B cell (primary cell): ENCODE data around the gene VPS45. TPM values are rescaled to one million over a fixed set of nuclear protein-coding genes. Genes with fewer than 3 reads are reported as not detected.

Experiments used
- ATAC-seq: fragments of 200-7000 bp; cut with Tn5 transposase; one replicate; pipeline ENCODE4 v1.10.0; 2021; ENCODE audit warnings: low read depth, mild to moderate bottlenecking, moderate number of reproducible peaks, moderate library complexity
- CTCF ChIA-PET: fragments of 350-600 bp; sonication (Branson Sonifier 250); formaldehyde crosslinking; loops from one replicate; lab custom pipeline; 2021; ENCODE audit warnings: antibody characterized with exemption, inconsistent platforms; lab: Charles Lee
- POLR2A ChIA-PET: fragments of 350-600 bp; sonication (Branson Sonifier 250); formaldehyde crosslinking; loops from one replicate; lab custom pipeline; 2021; ENCODE audit warnings: antibody characterized with exemption; lab: Charles Lee
- DNase-seq: peaks from one replicate; pipeline ENCODE4 v3.0.0; 2013
- H2AFZ ChIP-seq: 2 replicates; pipeline ENCODE4 v1.6.1; 2012; ENCODE audit warnings: mild to moderate bottlenecking, low read depth, low read length; ENCODE audit not compliant: insufficient read depth, poor library complexity, severe bottlenecking
- H3K27ac ChIP-seq, 2 donors: 1 replicate in 1 of 2; 2 replicates in 1 of 2; pipeline ENCODE4 v1.5.1; 2012 to 2013; ENCODE audit warnings: low read length in 2 of 2, mild to moderate bottlenecking in 2 of 2, moderate library complexity in 1 of 2
- H3K27me3 ChIP-seq, 4 experiments: fragments of 200-600 bp in 1 of 4; sonication (generic) in 1 of 4; replicated peaks in 1 of 4; 1 replicate in 2 of 4; 2 replicates in 2 of 4; pipeline versions ENCODE4 v1.6.1 to v1.7.0; 2013 to 2016; ENCODE audit warnings: low read length in 3 of 4, mild to moderate bottlenecking in 2 of 4, mixed read lengths in 1 of 4, moderate library complexity in 1 of 4; ENCODE audit not compliant: insufficient read depth in 4 of 4, control insufficient read depth in 3 of 4; ENCODE audit errors: control extremely low read depth in 1 of 4
- H3K36me3 ChIP-seq, 2 experiments: replicated peaks in 1 of 2; 1 replicate in 1 of 2; 2 replicates in 1 of 2; pipeline versions ENCODE4 v1.6.1 to v1.7.1; 2013; ENCODE audit warnings: low read length in 1 of 2; ENCODE audit not compliant: insufficient read depth in 2 of 2, control insufficient read depth in 1 of 2; ENCODE audit errors: control extremely low read depth in 1 of 2, extremely low read depth in 1 of 2
- H3K4me1 ChIP-seq, 2 donors: fragments of 200-600 bp in 1 of 2; sonication (generic) in 1 of 2; 1 replicate in 1 of 2; 2 replicates in 1 of 2; pipeline versions ENCODE4 v1.5.1 to v1.6.1; 2013 to 2017; ENCODE audit warnings: low read length in 2 of 2; ENCODE audit not compliant: control insufficient read depth in 2 of 2, insufficient read depth in 2 of 2
- H3K4me2 ChIP-seq: replicated peaks from 2 replicates; pipeline ENCODE3; 2012; ENCODE audit warnings: mild to moderate bottlenecking, low read depth, low read length; ENCODE audit not compliant: poor library complexity, severe bottlenecking
- H3K4me3 ChIP-seq, 5 experiments: fragments of 200-600 bp in 1 of 5; sonication (generic) in 1 of 5; 1 replicate in 3 of 5; 2 replicates in 2 of 5; pipeline versions ENCODE4 v1.5.1 to v1.7.0; 2011 to 2016; ENCODE audit warnings: low read length in 4 of 5, mild to moderate bottlenecking in 4 of 5, low read depth in 2 of 5, control low read depth in 1 of 5, moderate library complexity in 1 of 5; ENCODE audit not compliant: insufficient read depth in 1 of 5; ENCODE audit errors: control extremely low read depth in 1 of 5, extremely low read depth in 1 of 5
- H3K79me2 ChIP-seq: fragments of 200-600 bp; sonication (generic); one replicate; pipeline ENCODE4 v1.6.0; 2016; ENCODE audit warnings: low read length; ENCODE audit not compliant: control insufficient read depth, insufficient read depth
- H3K9ac ChIP-seq: fragments of 200-600 bp; sonication (generic); 2 replicates; pipeline ENCODE4 v1.6.1; 2017; ENCODE audit warnings: mild to moderate bottlenecking, low read length, moderate library complexity
- H3K9me3 ChIP-seq, 3 donors: one replicate each; pipeline versions ENCODE4 v1.6.1 to v1.7.1; 2013; ENCODE audit warnings: low read length in 2 of 3; ENCODE audit not compliant: control insufficient read depth in 2 of 3, insufficient read depth in 1 of 3; ENCODE audit errors: control extremely low read depth in 1 of 3
- H4K20me1 ChIP-seq: 2 replicates; pipeline ENCODE4 v1.6.0; 2012; ENCODE audit warnings: mild to moderate bottlenecking, low read length; ENCODE audit not compliant: insufficient read depth, control insufficient read depth, poor library complexity, severe bottlenecking
- H3K27ac Mint-ChIP-seq: one replicate; pipeline ENCODE4 v1.8.0; 2021; ENCODE audit warnings: mixed read lengths
- H3K27me3 Mint-ChIP-seq: one replicate; pipeline ENCODE4 v1.8.0; 2021; ENCODE audit warnings: mixed read lengths
- H3K4me1 Mint-ChIP-seq: one replicate; pipeline ENCODE4 v1.8.0; 2021; ENCODE audit warnings: mixed read lengths
- H3K4me3 Mint-ChIP-seq: one replicate; pipeline ENCODE4 v1.8.0; 2021; ENCODE audit warnings: mixed read lengths
- H3K9me3 Mint-ChIP-seq: one replicate; pipeline ENCODE4 v1.8.0; 2022; ENCODE audit warnings: mixed read lengths; ENCODE audit not compliant: insufficient read depth
- EZH2 ChIP-seq: IDR thresholded peaks from 2 replicates; pipeline ENCODE4 v1.6.1; 2012; ENCODE audit warnings: borderline replicate concordance, low read depth, mild to moderate bottlenecking, moderate library complexity, low read length; ENCODE audit not compliant: insufficient read depth, poor library complexity, severe bottlenecking
- WGBS: methylation state at CpG from one replicate; pipeline ENCODE4 v1.1.5; 2013; ENCODE audit warnings: missing lambda C conversion rate; ENCODE audit not compliant: insufficient coverage; 5-methylcytosine and 5-hydroxymethylcytosine counted together
- intact Hi-C: fragments of 100-400 bp; cut with micrococcal nuclease; formaldehyde crosslinking; loops from one replicate; pipeline ENCODE4 v1.10.0; 2022
- polyA plus RNA-seq: library from polyadenylated mRNA; depleted of rRNA; stranded (reverse); fragments of >200 nt; gene quantifications from 2 replicates; pipeline ENCODE4 v1.2.3, GENCODE V29; 2012
- total RNA-seq, 2 donors: library from RNA; stranded (reverse); fragments of 120-200 nt in 1 of 2; gene quantifications; 1 replicate in 1 of 2; 2 replicates in 1 of 2; pipeline versions ENCODE4 v1.2.3 to v1.2.4, GENCODE V29; 2013 to 2022
- TF ChIP-seq, protein P1 (sequence below): fragments of 200-600 bp; IDR thresholded peaks from one replicate; pipeline ENCODE4 v1.8.0; 2022; ENCODE audit warnings: antibody characterized with exemption, mild to moderate bottlenecking

VPS45 gene
- total and polyA plus RNA-seq, 2 donors (not counting 1 experiment from before 2014, with no cell fraction given): 23.4 to 49.1 TPM

DNA sequence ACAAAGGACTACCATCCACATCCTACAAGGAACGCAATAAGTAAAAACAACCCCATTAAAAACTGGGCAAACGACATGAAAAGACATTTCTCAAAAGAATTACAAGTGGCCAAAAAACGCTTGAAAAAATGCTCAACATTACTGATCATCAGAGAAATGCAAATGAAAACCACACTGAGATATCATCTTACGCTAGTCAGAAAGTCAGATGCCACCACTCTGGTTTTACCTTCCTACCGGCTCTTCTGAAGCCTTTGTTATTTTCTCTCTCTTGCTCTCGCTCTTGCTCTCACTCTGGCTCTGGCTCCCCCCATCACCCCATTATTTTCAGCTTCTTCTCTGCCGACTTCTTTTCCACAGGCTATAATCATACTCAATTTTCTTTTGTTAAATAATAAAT is 38.8 kb downstream of the VPS45 start:
- ChIA-PET POLR2A (no interaction called here), CTCF (no interaction called here)
- Mint-ChIP-seq H3K4me1 (peaks cover 28% of the 10 kb centered on the region), H3K9me3 (no peaks in the 10 kb centered on the region), H3K4me3 (no peak overlapping the region), H3K27ac (no peak overlapping the region), H3K27me3 (no peaks in the 10 kb centered on the region)
- DNase-seq: no peak
- Histone ChIP-seq H3K27ac (no peak overlapping the region), H3K36me3 (no peaks in the 10 kb centered on the region), H3K27me3 (no peaks in the 10 kb centered on the region), H2AFZ (no peak overlapping the region), H4K20me1 (no peaks in the 10 kb centered on the region), H3K9me3 (no peaks in the 10 kb centered on the region), H3K9ac (no peak overlapping the region), H3K4me2 (no peak overlapping the region), H3K4me1 (peaks cover 14 to 19% of the 10 kb centered on the region in 2 donors), H3K4me3 (no peak overlapping the region), H3K79me2 (no peaks in the 10 kb centered on the region)
- ATAC-seq: no peak
- WGBS: 83% methylated on average over 6 of the region's 7 CpGs
- TF ChIP-seq, protein P1, sequence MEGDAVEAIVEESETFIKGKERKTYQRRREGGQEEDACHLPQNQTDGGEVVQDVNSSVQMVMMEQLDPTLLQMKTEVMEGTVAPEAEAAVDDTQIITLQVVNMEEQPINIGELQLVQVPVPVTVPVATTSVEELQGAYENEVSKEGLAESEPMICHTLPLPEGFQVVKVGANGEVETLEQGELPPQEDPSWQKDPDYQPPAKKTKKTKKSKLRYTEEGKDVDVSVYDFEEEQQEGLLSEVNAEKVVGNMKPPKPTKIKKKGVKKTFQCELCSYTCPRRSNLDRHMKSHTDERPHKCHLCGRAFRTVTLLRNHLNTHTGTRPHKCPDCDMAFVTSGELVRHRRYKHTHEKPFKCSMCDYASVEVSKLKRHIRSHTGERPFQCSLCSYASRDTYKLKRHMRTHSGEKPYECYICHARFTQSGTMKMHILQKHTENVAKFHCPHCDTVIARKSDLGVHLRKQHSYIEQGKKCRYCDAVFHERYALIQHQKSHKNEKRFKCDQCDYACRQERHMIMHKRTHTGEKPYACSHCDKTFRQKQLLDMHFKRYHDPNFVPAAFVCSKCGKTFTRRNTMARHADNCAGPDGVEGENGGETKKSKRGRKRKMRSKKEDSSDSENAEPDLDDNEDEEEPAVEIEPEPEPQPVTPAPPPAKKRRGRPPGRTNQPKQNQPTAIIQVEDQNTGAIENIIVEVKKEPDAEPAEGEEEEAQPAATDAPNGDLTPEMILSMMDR: no peak
- no peak for TF ChIP-seq EZH2
- intact Hi-C loops: no loop called here

DNA sequence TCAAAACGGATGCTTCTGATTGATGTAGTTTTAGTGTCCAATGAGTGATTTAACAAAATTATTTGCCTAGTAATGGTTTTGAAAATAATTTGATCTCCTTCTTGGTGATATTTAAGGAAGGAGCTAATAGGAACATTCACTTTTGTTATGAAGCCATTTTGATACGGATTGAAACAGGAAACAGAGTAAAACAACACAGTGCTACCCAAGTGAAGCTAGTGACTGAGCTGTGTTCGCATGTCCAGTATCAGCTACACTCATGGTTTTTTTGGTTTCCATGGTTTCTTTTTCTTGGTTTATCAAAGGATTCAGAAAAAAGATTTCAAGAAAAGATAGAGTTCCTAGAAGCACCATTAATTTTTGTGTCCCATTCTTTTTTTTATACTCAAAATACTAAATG is 42.0 kb downstream of the VPS45 start:
- peaks cover 26% of the 10 kb centered on the region for H3K4me1 Mint-ChIP-seq
- CTCF ChIA-PET: interaction anchor here (1.3 kb wide), 1 partner anchor 77 kb away, joined by 6 read pairs; no protein-coding TSS in a partner anchor
- H3K4me3 ChIP-seq: peak overlapping the region in 3 of 5 experiments; percentile 27 to 53 (median 27)
- H3K79me2 ChIP-seq: peaks cover 5% of the 10 kb centered on the region
- peaks cover 0 to 6% of the 10 kb centered on the region in 2 experiments for H3K36me3 ChIP-seq
- H3K9me3 Mint-ChIP-seq: no peaks in the 10 kb centered on the region
- DNase-seq (peak; percentile 51), ATAC-seq (peak; percentile 51)
- H2AFZ ChIP-seq: peak overlapping the region; percentile 77
- H3K27me3 Mint-ChIP-seq: no peaks in the 10 kb centered on the region
- intact Hi-C loops: no loop called here
- H3K4me3 Mint-ChIP-seq: peak overlapping the region; percentile 83
- no peaks in the 10 kb centered on the region for H3K27me3 ChIP-seq
- POLR2A ChIA-PET: interaction anchor here (1.6 kb wide), 1 partner anchor 40 kb away, joined by 10 read pairs; the partner anchor contains the start of gene PLEKHO1
- peak overlapping the region; percentile 72 for H3K27ac Mint-ChIP-seq
- peaks cover 14 to 19% of the 10 kb centered on the region in 2 donors for H3K4me1 ChIP-seq
- no peaks in the 10 kb centered on the region for H4K20me1 ChIP-seq
- 13% methylated on average over 1 of the region's 3 CpGs for WGBS
- H3K4me2 ChIP-seq: peak overlapping the region; percentile 70
- H3K9me3 ChIP-seq: peaks cover 0 to 7% (median 0%) of the 10 kb centered on the region in 3 donors
- no peak for TF ChIP-seq EZH2
- TF ChIP-seq, protein P1: no peak
- H3K27ac ChIP-seq: peak overlapping the region; percentile 26 to 80
- peak overlapping the region; percentile 51 for H3K9ac ChIP-seq
